GM18909 (cell line): ENCODE results near the gene ANG.

Experiments used
- ATAC-seq: cut with Tn5 transposase; IDR thresholded peaks from one replicate; pipeline ENCODE4 v1.9.1; 2021; ENCODE audit warnings: mild to moderate bottlenecking; ENCODE audit not compliant: unreplicated experiment, poor library complexity

ANG gene

DNA sequence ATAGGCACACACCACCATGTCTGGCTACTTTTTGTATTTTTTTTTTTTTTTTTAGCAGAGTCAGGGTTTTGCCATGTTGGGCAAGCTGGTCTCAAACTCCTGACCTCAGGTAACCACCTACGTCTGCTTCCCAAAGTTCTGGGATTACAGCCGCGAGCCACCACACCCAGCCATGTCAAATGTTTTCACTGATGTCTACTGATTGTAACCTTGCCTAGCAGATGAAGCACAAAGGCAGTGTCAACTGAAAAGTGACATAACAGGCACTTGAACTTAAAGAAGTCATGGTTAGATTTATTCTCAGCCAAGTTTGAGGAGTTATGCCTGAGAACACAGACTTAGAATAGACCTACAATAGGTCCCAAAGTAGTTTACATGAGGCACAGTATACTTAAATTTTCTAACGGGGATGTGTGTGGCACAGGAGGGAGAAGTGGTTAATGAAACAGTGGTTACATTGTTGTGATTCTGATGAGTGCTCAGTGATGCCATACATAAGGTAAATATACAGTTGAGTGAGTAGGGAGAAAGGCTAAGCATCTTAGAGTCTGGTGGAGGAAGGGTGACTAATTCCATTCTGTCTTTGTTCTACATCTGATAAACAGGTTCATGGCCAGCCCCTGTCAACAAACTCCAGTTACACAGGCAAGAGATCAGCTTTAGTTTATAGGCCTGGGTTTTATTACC lies 16.8 kb upstream of the ANG start:
- ATAC-seq: peak; percentile 31

DNA sequence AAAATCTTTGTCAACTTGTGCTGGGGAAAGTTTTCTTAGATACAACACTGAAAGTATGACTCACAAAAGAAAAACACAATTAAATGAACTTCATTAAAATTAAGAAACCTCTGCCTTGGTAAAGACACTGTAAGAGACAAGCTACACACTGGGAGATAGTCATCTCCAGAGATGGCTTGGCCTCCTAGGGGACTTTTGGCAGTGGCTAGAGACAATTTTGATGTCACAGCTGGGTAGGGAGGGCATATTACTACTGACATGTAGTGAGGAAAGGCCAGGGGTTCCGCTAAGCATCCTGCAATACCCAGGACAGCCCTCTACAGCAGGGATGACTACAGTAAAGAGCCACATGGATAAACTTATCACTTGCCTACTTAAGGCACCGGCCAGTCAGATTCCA lies 12.9 kb upstream of the ANG start:
- no peak for ATAC-seq

DNA sequence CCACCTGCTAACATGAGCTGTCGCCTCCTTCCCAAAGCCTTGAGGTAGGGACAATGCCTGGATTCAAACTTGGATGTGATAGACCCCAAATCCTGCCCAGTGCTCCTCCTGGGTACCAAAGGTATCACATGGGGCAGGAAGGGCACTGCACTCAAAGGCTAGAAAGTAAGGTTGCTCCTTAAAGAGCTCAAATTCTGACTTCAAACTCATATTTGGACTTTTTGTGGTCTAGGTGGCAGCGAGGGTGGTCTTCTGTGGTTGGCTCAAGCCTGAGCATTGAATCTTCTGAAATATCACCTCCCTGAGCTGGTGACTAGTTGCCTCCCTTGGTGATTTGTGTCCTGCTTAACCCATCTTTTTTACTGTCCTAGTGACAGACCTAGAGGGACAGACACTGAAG lies 12.5 kb upstream of the ANG start:
- no peak for ATAC-seq

DNA sequence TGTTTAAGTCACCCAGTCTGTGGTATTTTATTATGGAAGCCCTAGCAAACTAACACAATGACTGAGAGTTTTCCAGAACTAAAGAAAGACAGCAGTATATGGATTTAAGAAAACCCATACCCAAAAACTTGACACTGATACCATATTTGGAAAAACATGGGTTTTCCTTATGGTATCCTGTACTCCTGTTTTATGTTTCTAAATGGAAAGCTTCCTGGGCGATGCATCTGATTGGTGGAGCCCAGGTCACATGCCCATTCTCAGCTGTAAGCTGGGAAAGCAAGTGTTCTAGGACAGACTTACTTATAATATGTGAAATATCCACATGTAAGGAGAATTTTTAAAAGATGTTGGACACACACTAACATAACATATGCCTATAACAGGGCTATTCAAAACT lies 8.7 kb upstream of the ANG start:
- ATAC-seq: no peak

DNA sequence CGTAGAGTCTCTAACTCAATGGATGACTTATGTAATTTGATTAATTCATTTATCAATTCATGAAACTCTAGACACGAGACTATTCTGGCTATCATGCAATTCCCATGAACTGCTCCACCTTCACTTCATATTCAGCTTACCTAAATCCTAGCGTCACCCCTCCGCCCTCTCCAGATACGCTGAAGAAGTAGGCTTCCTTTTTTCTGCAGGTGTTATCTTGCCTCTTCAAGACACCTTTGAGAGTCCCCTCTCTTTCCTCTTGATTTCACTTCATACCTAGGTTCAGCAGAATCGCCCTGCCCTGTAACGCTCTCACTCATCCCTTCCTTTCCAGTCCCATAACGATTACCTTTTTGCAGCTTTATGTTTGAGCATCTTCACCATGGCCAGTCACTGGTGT lies 8.2 kb upstream of the ANG start:
- ATAC-seq: no peak

DNA sequence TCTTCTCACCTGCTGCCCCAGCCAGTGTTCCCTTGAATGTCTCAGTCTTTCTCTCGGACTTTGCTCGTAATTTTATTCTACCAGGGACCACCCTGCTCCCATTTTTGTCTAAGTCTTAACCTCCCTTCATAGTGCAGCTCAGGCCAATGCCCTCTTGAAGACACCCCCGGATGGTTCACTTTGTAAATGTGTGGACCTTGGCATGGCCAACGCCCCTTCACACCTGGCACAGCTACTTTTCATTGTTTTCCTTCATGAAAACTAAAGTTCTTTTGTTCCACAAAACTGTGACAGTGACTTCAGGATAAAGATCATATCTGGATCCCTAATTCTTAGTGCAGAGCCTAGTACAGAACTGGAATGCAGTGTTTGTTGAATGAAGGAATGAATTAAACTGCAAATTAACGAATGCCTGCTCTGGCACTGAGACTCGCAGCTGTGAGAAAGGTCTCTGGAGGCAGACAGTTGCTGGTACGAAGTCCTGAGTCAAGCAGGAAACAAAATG lies 7.7 kb upstream of the ANG start:
- peak; percentile 35 for ATAC-seq

DNA sequence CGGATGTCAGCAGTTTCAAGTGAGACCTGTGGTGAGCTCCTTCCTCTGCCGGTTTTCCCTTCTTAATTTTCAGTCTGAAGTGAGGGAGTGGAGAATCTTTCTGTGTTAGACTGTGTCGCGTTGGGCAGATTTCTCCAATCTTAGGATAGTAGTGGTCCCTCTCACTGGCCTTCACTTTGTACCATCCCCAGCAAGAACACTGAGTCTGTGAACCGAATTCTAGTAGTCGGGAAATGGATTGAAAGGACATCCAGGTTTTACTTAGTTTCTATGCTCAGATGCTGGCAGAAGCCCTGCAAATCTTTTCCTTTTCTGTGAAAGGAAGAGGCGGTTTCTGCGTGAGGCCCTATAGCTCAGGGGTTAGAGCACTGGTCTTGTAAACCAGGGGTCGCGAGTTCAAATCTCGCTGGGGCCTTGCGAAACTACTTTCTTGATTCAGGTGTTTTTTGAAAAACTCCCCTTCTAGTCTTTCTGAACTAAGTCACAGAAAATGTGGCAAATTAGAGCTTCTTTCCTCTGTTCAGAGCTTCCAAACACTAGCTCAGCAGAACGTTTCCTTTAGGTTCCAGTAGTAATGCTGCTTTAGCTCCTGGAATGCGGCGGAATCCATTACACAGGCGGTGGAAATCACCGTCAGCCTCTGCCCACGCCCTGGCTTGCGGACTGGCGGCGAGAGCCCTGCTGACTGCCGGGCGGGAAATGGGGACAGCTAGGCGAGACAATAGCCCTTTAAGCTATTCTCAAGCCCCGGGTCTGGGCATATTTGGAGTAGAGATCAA lies 7.0 kb upstream of the ANG start:
- peak; percentile 32 for ATAC-seq

DNA sequence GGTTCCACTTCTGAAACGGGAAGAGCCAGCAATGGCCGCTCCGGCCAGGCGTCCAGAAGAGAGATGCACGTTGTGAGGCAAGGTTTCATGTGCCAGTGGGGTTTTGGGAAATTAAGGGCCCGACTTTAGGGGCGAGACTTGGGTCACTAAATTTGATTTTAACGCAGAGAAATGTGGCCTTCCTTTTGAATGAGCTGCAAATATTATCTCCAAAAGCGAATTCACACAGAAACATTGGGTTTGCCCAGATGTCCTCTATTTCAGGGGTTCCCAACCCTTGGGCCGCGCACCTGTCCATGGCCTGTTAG lies 6.5 kb upstream of the ANG start:
- no peak for ATAC-seq

DNA sequence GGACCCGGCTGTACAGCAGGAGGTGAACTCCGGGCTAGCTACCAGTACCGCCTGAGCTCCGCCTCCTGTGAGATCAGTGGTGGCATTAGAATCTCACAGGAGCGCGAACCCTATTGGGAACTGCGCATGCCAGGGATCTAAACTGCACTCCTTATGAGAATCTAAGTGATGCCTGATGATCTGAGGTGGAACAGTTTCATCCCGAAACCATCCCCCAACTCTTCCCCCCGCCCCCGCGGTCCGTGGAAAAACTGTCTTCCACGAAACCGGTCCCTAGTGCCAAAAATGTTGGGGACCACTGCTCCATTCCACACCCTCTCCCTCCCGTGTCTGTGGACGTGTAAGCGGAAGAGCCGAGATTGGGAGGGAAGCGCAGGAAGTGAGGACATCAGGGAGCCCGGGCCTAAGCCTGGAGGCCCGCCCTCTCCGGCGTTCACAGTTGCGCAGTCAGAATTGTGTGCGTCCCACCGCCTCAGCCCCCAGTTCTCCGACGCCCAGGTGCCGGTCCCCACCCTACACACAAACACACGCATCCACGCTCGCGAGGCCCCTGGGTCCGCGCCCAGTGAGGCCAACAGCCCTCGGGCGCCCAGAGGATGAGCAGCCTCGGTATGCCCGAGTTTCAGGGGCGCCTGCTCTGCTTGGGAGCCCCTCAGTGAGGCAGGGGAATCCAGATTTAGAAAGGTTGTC lies 6.0 kb upstream of the ANG start:
- ATAC-seq: peak; percentile 47

DNA sequence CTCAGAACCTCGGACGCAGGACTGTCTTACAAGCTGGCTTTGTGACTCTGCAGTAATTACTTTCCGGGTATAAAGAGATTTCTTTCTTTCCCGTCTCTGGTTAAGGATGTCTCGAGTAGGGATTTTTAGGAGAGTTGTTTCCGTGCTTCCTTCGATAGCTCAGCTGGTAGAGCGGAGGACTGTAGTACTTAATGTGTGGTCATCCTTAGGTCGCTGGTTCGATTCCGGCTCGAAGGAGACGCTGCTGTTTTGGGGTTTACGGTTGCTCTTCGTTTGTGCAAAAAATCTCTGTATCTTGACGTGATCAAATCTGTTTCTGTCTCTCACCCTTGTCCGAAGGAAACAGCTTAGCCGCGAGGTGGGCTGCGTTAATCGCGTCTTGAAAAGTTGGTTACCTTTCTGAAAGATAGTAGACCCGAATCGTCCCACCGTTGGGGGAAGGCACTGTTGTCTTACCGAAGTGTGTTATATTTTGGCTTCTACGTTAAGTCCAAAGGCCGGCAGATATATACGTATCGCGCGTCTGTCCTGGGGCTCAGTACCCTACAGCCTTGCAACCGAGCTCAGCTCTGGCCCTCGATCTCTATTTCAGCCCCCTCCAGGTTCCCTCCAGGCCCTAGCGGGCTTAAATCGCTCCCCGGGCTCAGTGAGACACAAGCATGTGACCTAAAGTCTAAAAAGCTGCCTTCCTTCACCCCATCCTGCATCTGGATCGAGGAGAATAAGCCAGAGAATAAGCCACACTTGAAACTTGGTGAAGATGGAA lies 5.3 kb upstream of the ANG start:
- ATAC-seq: peak; percentile 30

DNA sequence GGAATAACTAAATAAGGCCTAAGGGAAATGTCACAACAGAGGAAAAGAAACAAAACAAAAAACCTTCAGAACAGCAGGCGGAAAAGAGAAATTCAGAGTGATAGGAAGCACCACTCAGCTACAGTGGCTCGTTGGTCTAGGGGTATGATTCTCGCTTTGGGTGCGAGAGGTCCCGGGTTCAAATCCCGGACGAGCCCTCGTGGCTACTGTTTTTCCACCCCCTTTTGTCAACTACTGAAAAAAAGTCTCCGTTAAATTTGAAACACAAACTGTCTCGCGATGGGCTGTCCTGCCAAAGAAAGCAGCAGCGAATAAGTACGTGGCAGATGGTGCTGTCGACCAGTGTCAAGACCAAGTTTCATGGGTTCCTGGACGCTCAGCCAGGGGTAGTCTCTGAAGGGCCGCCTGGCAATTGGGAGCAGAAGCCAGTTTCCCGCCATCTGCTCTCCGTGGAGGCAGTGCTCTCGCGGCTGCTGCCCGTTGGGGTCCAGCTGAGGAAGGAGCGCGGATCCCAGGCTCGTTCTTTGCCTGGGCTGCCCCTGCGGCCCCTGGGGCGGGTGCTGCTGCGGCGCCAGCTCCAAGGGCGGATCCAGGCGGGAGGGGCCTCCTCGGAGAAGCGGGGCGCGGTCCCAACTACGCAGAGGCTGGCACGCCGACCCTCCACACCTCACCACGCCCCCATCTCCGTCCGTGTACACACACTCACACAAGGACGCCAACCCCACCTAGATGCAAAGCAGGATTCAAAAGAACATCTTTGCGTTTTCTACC lies 4.5 kb upstream of the ANG start, which contains the start of gene RNASE4:
TSS of gene RNASE4 (plus strand) at position 670 of the 771 bp plus-strand sequence. CDS start 14,812 bp downstream, outside the sequence.
- peak; percentile 32 for ATAC-seq

DNA sequence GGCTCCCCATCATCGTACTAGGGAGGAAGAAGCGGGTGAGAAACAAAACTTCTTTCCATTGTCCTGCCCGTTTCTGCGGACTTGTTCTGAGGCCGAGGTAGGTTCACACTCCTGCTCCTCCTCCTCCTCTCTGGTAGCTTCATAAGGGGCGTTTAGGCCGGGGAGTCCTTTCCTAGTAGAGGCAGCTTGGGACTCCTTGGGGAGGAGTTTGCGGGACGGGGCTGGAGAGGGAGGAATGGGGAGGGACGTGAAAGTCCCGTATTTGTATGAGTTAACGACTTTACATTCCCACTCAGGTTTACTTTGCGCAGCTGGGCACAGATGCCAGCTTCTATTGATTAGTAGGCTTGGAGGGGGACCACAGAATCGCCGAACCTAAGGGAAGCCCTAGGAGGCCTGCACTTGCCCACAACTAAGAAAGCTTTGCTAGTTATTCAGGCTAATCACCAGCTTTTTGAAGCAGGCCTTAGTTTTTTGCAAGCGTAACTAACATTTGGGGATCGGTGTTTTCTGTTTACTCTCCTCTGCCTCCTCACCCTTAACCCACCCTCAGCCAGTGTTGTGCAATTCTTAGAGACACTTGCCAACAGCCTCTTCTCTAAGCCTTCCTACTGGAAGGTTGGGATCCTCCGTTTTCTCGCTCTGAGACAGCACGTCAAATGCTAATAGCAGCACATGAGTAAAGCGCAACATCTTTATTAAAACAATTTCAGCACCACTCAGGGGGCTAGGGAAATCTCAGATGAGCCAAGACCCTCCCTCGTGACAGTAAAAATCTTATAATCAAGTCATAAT lies 3.7 kb upstream of the ANG start:
- ATAC-seq: no peak

DNA sequence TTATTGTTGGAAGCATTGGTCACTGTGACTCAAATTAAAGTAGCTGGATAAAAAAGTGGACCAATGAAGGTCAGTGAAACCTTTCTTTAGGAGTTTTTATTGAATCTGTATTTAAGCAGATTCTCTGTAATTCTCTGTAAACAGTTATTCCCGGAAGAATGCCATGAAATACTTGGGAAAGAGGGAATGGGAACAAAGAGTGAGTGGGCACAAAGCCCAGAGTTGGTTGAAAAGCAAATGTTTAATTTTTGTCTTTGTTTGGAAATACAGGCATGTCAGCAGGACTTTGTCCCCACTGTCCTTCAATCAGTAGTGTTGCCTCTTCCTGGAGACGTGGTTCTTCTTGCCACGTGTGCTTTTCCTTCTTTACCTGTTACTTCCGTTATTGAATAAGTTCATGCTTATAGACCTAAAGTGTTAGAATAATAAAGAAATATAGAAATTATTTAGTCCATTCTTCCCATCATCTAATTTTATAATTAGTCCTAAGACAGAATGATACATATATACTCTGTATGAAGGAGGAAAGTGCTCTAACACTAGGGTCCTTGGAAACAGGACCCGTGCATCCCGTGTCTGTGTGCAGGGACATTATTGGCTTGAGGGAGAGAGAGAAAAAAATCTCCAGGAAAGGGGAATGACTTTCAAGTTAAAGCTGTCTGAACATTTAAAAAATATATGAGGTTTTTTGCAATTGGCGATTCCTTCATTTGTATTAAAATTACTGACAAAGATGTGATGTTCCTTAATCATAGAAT lies 2.0 kb upstream of the ANG start:
- ATAC-seq: no peak

DNA sequence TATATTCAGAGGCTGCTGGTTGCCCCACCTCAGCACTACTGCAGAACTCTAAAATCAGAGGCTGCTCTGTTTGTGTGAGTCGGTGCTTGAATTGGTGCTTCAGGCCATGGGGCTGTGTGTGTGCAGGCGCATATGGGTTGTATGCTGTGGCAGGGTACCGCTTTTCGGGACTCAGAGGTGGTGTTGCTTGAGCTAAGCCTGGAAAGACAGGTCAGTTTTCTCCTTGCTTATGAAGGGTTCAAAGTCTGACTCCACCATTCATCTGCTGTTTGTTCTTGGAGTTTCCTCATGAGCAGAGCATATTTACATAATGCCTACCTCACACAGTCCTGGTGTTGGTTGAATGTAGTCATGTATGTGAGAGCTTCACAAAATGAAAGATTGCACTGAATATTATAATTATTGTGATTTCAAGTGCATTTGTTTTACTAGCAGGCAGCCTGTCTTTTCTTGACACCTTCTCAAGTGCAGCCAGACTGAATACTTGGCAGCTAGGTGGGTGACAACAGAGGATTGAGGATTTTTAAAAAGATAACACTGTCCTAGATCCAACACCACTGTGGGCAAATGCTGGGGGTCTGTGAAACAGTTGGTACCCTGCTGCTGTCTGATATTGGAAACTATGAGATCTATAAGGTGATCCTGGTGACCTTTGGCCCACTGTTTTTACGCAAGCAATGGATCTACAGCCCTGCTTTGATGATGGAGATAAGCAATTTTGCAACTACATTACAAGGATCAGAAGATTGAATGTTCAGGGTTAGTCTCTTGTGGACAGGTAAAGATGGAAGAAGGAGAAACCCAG lies 1.0 kb upstream of the ANG start:
- no peak for ATAC-seq

DNA sequence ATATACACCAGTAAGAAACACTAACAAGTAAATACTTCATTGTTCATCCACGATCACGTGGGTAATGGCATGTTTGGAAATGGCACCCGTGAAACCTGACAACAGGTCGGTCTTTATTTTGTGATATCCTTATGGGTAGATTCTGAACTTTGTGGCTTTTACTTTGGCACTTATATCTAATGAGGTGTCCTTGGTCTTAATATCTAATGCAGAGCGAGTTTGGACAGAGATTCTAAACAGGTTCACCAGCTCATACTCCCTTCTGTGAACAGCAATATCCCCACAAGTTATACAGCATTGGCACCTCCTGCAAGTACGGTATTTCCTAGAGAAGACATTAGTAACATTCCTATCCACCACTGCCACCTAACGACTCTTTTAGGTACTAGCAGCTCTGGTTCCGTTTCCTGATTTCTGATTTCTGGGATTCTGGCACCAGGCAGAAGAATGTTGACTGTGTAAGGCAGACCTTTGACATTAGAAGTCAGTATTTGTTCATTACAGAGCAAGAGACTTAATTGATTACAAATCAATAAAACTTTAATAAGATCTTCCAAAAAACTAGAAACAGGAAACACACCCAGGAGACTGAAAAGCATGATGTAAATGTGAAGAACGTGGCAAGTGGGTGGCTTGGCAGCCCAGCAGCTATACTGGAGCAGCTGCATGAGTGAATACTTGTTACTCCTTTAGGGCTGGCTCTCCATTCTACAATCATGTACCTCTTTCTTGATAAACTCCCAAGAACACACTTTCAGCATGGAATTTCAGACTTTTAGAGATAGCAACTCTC lies 2.5 kb downstream of the ANG start:
- ATAC-seq: peak; percentile 85

DNA sequence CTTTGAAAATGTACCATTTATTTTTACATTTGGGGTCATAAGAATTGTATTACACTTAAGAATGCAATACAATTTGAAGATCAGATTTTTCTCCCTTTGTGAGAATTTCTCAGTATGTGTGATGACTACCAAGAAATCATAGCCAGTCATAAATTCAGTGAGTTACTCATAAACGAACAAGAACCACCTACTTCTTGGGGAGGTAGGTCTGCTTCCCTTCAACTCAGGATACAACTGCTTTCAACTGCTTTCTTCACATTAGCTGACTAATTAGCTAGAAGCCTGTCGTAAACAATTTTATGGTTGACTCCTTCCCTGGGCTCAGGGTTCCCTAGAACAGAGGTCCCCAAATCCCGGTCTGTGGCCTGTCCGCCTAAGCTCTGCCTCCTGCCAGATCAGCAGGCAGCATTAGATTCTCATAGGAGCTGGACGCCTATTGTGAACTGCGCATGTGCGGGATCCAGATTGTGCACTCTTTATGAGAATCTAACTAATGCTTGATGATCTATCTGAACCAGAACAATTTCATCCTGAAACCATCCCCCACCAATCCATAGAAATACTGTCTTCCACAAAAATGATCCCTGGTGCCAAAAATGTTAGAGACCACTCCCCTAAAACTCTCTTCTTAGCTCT lies 3.7 kb downstream of the ANG start:
- ATAC-seq: no peak
